ENCODE results near the gene PARD3.

Gene PARD3

DNA sequence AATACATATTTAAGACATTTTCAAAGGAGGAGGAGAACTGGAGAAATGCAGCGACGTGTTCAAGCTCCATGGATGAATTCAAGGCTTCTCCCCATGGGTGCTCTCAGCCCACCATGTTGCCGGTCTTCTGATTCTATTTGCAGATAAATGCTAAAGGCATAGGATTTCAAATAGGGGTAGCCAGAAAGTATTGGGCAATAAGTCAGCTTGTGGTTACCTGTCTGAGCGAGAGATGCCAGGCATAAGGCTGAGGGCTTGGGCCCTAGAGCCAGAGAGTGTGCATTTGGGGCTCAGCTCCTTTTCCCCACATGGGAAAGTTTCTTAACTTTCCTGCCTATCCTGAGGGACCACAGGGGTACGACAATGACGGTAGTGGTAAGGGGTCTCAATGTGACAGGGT lies 180.0 kb downstream of the PARD3 start:
- DNase-seq (ENCODE audit: low read depth) = no peak
- TF ChIP-seq, protein P1, sequence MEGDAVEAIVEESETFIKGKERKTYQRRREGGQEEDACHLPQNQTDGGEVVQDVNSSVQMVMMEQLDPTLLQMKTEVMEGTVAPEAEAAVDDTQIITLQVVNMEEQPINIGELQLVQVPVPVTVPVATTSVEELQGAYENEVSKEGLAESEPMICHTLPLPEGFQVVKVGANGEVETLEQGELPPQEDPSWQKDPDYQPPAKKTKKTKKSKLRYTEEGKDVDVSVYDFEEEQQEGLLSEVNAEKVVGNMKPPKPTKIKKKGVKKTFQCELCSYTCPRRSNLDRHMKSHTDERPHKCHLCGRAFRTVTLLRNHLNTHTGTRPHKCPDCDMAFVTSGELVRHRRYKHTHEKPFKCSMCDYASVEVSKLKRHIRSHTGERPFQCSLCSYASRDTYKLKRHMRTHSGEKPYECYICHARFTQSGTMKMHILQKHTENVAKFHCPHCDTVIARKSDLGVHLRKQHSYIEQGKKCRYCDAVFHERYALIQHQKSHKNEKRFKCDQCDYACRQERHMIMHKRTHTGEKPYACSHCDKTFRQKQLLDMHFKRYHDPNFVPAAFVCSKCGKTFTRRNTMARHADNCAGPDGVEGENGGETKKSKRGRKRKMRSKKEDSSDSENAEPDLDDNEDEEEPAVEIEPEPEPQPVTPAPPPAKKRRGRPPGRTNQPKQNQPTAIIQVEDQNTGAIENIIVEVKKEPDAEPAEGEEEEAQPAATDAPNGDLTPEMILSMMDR (IDR thresholded peaks at IDR 0.05; ENCODE audit: low read depth, low read length, missing control alignments) = no peak
- no peak overlapping the region for H3K4me3 ChIP-seq (ENCODE audit: low read depth, low read length)

DNA sequence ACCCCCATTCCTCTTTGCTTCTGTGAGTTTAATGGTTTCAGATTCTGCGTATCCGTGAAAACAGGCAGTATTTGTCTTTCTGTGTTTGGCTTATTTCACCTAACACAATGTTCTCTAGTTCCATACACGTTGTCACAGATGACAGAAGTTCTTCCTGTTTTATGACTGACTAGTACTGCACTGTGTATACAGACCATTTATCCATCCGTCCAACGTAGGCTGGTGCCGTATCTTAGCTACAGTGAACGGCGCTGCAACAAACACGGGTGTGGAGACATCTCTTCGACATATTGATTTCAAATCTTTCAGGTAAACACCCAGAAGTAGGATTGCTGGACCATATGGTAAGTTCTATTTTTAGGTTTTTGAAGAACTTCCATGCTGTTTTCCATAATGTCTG lies 181.7 kb downstream of the PARD3 start:
- TF ChIP-seq, protein P1 (IDR thresholded peaks at IDR 0.05; ENCODE audit: low read depth, low read length, missing control alignments) = no peak
- DNase-seq (ENCODE audit: low read depth) = no peak
- H3K4me3 ChIP-seq (ENCODE audit: low read depth, low read length) = no peak overlapping the region

DNA sequence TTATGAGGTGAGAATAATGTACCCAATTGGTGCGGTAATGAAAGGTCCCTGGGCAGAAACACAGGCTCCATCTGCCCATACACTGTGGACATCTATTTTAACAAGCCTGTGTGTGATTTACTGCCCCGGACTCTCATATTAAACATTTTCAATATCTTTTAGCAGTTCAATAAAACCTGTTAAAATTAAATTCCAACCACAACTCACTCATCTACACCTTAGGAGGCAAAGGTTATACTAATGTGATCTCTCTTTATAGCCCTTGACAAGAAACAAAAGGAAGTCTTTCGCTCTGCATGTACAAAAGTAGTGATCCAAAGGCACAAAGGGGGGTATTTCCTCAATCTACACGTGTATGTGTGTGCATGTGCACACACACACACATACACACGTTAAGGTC lies 186.0 kb downstream of the PARD3 start:
- no peak overlapping the region for H3K4me3 ChIP-seq (ENCODE audit: low read depth, low read length)
- DNase-seq (ENCODE audit: low read depth) = no peak
- TF ChIP-seq, protein P1 (IDR thresholded peaks at IDR 0.05; ENCODE audit: low read depth, low read length, missing control alignments) = no peak

DNA sequence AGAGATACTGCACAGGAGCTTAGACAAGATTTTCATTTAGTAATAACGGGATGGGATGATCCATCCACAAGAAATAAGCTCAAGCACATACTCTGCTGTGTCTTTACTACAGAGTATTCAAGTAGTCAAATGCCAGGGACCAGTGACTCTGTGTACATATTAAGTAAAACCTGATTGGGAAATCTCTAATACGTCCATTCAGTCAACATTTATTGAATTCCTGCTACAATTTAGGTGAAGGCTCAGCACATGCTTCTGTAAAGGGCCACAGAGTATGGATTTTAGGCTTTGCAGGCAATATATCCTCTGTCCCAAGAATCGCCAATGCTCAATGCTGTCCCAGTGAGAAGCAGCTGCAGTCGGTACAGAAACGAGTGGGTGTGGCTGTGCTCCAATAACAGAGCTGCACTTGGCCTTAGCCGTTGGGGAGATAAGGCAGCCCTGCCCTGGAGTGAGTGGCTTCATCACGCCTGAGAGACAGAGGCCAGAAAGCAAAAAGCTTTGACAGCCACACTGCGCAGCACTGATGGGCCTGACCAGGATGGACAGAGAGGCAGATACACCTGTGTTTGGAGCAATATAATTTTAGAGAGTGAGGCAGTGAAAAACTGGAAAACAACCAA lies 186.8 kb downstream of the PARD3 start:
- TF ChIP-seq, protein P1 (IDR thresholded peaks at IDR 0.05; ENCODE audit: low read depth, low read length, missing control alignments) = no peak
- DNase-seq (ENCODE audit: low read depth) = no peak

DNA sequence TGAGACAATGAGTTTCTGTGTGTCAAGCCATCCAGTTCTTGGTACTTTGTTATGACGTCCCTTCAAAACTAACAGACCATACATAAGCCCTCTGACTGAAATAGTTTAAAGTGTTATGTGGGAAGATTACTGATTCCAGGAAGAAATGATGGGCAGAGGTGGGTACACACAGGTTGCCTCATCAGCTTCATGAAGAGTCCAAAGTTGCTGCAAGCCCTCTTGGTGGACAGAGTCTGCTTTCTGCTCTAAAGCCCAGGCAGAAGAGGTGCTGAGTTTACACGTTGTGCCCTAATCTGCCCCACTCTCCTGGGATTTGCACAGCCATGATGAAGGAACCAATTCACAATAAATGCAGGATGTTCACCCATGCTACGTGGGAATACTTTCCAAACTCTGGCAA lies 187.4 kb downstream of the PARD3 start:
- DNase-seq (ENCODE audit: low read depth) = no peak
- TF ChIP-seq, protein P1 (IDR thresholded peaks at IDR 0.05; ENCODE audit: low read depth, low read length, missing control alignments) = no peak

More for the DNA sequence above, 186.8 kb downstream of the PARD3 start:
- H3K4me3 ChIP-seq (ENCODE audit: low read depth, low read length) = no peak overlapping the region

DNA sequence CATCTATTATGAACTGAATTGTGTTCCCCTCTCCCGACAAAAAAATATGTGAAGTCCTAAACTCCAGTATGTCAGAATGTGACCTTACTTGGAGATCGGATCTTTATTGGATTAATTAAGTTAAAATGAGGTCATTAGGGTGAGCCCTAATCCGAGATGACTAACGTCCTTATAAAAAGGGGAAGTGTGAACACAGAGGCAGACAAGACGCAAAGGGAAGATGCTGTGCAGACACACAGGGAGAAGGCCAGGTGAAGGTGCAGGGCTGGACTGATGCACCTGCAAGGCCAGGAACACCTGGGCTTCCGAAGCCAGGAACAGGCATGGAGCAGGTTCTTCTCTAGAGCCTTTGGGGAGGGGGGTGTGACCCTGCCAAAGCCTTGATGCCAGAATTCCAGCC lies 187.8 kb downstream of the PARD3 start:
- DNase-seq (ENCODE audit: low read depth) = no peak
- no peak overlapping the region for H3K4me3 ChIP-seq (ENCODE audit: low read depth, low read length)
- TF ChIP-seq, protein P1 (IDR thresholded peaks at IDR 0.05; ENCODE audit: low read depth, low read length, missing control alignments) = no peak

More for the DNA sequence above, 187.4 kb downstream of the PARD3 start:
- H3K4me3 ChIP-seq (ENCODE audit: low read depth, low read length) = no peak overlapping the region

All from GM12864 (cell line).